Measurements from ENCODE around the gene ZFYVE28.

The ZFYVE28 gene

DNA sequence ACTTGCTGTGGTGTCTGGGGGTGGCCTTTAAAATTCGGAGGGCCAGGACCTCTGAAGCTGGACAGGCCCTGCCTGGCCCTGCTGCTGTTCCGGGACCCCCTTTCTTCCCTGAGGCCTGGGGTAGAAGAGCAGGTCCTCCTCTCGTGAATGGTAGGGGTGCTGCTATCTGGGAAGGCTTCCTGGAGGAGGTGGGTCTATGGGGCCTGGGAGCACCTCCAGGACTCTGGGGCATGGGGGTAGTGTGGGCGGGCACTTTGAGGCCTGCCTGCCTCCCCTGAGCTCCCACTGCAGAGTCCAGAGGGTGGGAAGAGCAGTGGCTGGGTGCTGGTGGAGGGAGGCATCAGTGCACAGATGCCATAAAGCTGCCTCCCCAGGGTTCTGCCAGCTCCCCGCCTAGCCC is 151.6 kb downstream of the ZFYVE28 start:
- in situ Hi-C loops (cut with MboI; ENCODE audit: low pct_unique_long_range_greater_than_20kb, low sequenced_read_pairs, unreplicated experiment): no loop called here
- TF ChIP-seq, protein P1, sequence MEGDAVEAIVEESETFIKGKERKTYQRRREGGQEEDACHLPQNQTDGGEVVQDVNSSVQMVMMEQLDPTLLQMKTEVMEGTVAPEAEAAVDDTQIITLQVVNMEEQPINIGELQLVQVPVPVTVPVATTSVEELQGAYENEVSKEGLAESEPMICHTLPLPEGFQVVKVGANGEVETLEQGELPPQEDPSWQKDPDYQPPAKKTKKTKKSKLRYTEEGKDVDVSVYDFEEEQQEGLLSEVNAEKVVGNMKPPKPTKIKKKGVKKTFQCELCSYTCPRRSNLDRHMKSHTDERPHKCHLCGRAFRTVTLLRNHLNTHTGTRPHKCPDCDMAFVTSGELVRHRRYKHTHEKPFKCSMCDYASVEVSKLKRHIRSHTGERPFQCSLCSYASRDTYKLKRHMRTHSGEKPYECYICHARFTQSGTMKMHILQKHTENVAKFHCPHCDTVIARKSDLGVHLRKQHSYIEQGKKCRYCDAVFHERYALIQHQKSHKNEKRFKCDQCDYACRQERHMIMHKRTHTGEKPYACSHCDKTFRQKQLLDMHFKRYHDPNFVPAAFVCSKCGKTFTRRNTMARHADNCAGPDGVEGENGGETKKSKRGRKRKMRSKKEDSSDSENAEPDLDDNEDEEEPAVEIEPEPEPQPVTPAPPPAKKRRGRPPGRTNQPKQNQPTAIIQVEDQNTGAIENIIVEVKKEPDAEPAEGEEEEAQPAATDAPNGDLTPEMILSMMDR (IDR thresholded peaks at IDR 0.05; ENCODE audit: extremely low read depth, insufficient read depth, missing control alignments): no peak
- DNase-seq (ENCODE audit: low spot score): no peak

DNA sequence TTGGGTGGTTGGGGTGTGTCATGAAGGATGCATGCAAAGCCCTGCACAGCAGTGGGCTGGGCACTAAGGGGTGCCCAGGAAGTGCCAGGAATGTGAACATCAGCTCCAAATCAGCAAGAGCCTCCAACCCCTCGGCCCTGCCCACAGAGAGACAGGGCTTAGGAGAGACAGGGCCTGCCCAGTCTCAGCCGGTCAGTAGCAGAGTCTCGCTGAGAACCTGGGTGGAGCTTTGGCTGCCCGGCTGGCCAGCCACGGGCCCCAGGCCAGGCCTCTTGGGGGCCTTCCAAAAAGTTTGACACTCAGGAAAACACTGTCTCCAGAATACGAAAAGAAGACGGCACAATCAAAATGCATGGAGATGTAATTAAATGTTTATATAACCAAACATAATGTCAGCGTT is 152.3 kb downstream of the ZFYVE28 start:
- DNase-seq (ENCODE audit: low spot score): no peak
- TF ChIP-seq, protein P1 (IDR thresholded peaks at IDR 0.05; ENCODE audit: extremely low read depth, insufficient read depth, missing control alignments): no peak
- in situ Hi-C loops (cut with MboI; ENCODE audit: low pct_unique_long_range_greater_than_20kb, low sequenced_read_pairs, unreplicated experiment): no loop called here

GRCh38 chr4:2265113-2266110 is 153.0 kb downstream of the ZFYVE28 start:
- DNase-seq (ENCODE audit: low spot score): no peak
- TF ChIP-seq, protein P1 (IDR thresholded peaks at IDR 0.05; ENCODE audit: extremely low read depth, insufficient read depth, missing control alignments): no peak
- in situ Hi-C loops (cut with MboI; ENCODE audit: low pct_unique_long_range_greater_than_20kb, low sequenced_read_pairs, unreplicated experiment): no loop called here

- in situ Hi-C loops (cut with MboI; ENCODE audit: low pct_unique_long_range_greater_than_20kb, low sequenced_read_pairs, unreplicated experiment): no loop called here
- TF ChIP-seq, protein P1 (IDR thresholded peaks at IDR 0.05; ENCODE audit: extremely low read depth, insufficient read depth, missing control alignments): no peak
- DNase-seq (ENCODE audit: low spot score): no peak
Measured at GRCh38 chr4:2264481-2265041, 153.9 kb downstream of the ZFYVE28 start.

GRCh38 chr4:2263926-2264321 is 154.5 kb downstream of the ZFYVE28 start:
- in situ Hi-C loops (cut with MboI; ENCODE audit: low pct_unique_long_range_greater_than_20kb, low sequenced_read_pairs, unreplicated experiment): no loop called here
- no peak for DNase-seq (ENCODE audit: low spot score)
- TF ChIP-seq, protein P1 (IDR thresholded peaks at IDR 0.05; ENCODE audit: extremely low read depth, insufficient read depth, missing control alignments): no peak

DNA sequence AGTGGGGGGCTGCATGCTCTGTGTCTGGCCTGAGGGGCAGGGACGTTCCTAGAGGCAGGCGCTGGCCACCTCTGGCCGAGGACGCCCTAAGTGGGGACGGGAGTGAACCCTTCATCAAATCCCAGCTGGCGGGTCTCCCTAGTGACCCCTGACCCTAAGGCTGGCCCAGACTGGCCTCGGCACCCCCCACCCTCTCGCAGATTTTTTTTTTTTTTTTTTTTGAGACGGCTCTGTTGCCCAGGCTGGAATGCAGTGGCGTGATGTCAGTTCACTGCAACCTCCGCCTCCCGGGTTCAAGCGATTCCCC is 155.5 kb downstream of the ZFYVE28 start:
- TF ChIP-seq, protein P1 (IDR thresholded peaks at IDR 0.05; ENCODE audit: extremely low read depth, insufficient read depth, missing control alignments): no peak
- in situ Hi-C loops (cut with MboI; ENCODE audit: low pct_unique_long_range_greater_than_20kb, low sequenced_read_pairs, unreplicated experiment): no loop called here
- DNase-seq (ENCODE audit: low spot score): no peak

Measured in GM13977 (cell line).